HT-29 (cell line): ENCODE data around the gene CYTH3. TPM values are rescaled to one million over a fixed set of nuclear protein-coding genes. Genes with fewer than 3 reads are reported as not detected.
"Not testable (repeated sequence)": the region's sequence is repeated elsewhere in the genome, so short reads cannot be mapped to it uniquely, and the experiment has no call there.

ENCODE experiments used
- DNase-seq: peaks from one replicate; pipeline ENCODE4 v3.0.0-alpha.2; 2015; ENCODE audit warnings: low spot score
- total RNA-seq: library from RNA; depleted of rRNA; stranded (reverse); fragments of >200 nt; shearing (Covaris generic); gene quantifications from 2 replicates; pipeline ENCODE4 v1.2.3, GENCODE V29; 2014; rRNA removed

Gene CYTH3, protein sequence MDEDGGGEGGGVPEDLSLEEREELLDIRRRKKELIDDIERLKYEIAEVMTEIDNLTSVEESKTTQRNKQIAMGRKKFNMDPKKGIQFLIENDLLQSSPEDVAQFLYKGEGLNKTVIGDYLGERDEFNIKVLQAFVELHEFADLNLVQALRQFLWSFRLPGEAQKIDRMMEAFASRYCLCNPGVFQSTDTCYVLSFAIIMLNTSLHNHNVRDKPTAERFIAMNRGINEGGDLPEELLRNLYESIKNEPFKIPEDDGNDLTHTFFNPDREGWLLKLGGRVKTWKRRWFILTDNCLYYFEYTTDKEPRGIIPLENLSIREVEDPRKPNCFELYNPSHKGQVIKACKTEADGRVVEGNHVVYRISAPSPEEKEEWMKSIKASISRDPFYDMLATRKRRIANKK
- total RNA-seq: 2.9 and 3.1 TPM in 2 replicates

DNA sequence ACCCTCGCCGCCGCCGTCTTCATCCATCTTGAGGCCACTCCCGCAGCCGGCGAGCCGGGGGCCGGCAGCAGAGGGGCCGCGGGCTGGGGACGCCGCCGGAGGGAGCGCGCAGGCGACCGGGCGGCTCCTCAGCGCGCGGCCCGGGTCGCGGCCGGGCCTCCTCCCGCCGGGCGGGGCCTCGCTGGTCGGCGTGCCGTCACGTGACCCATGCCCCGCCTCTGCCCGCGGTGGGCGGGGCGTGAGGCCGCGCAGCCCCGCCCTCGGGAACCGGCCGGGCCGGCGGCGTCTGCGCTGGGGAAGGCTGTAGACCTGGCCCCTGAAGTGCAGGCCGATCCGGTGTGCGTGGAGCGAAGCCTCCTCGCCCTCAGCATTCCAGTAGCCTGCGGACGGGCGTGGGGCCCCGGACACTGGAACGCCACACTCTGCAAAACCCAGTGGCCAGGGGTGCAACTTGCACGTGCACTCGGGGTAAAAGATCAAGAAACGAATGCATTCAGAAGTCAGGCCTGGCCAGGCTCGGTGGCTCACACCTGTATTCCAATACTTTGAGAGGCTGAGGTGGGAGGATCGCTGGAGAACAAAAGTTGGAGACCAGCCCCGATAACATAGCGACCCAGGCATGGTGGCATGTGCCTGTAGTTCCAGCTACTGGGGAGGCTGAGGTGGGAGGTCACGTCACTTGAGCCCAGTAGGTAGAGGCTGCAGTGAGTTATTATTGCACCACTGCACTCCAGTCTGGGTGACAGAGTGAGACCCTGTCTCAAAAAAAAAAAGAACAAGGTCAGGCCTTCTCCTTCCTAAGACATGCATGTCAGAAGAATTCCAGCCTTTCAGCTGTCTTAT, at the start of gene CYTH3:
Gene CYTH3 (minus strand): TSS at position 144 of the 843 bp plus-strand sequence. CDS start 117 bp downstream, at position 27.
- peak; percentile 85 for DNase-seq

DNA sequence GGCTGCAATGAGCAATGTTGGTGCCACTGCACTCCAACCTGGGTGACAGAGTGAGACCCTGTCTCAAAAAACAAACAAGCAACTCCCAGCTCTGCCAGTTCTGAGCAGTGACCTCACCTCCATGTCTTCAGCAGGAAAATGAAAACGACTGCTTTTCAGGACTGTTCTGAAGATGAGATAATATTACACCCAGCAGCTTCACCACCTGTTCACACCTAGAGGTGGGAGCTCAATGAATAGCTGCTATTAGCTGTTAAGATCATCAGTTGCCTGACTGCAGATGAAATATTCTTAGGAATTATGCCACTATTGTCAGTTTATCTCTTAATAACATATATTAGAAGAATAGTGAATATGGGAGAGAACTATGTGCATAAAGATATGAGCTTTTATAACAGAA, 48.4 kb upstream of the CYTH3 start:
- no peak for DNase-seq

DNA sequence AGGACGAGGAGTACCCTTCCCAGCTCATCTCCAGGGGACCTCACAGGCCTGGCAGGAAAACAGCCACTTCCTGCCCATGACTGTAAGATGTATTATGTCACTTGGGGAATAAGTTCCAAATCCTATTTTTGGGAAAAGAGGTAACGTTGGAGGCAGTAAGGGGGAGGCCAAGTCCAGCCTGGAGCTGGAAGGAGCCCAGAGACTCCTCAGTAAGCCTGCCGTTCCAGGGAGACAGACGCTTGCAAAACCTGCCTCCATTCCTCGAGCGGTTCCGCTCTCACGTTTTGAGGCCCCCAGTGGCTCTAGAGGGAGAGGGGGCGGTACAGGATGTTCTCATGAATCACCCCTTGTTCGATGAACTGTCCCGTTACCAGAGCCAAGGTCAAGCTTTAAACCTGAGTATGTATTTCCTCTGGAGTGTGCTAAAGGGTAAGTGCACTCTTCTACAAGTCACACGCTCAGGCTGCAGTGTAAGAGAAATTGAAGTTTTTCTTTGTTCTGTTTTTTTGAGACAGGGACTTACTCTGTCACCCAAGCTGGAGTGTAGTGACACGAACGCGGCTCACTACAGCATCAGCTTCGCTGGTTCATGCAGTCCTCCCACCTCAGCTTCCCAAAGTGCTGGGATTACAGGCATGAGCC, 45.5 kb upstream of the CYTH3 start:
- no peak for DNase-seq

DNA sequence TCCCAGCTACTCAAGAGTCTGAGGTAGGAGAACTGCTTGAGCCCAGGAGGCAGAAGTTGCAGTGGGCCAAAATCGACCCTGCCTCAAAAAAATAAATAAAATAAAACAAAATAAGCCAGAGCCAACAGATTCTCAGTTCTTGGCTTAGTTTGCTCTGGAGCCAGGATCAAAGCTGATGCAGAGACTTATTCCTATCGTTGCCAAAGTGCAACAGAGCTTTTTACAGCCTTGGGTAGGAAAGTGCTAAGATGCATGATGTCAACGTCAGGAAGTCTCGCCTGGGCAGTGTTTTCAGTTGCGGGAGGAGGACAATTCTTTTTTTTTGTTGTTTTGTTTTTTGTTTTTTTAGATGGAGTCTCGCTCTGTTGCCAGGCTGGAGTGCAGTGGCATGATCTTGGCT, 43.8 kb upstream of the CYTH3 start:
- no peak for DNase-seq

DNA sequence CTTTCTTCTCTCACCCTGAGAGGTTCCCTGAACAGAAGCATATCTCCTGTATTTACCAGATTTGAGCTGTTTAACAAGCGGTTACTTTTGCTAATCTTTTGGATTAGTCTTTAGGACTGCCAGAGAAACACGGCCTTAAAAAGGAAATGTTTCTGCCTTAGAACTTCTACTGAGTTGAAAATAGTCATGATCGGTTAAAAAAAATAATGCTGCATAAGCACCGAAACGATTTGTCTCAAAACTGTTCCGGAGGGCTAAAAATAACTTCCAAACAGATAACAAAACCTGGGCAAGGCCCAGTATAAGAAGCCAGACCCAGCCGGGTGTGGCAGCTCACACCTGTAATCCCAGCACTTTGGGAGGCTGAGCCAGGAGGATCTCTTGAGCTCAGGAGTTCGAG, 43.3 kb upstream of the CYTH3 start:
- DNase-seq: no peak

DNA sequence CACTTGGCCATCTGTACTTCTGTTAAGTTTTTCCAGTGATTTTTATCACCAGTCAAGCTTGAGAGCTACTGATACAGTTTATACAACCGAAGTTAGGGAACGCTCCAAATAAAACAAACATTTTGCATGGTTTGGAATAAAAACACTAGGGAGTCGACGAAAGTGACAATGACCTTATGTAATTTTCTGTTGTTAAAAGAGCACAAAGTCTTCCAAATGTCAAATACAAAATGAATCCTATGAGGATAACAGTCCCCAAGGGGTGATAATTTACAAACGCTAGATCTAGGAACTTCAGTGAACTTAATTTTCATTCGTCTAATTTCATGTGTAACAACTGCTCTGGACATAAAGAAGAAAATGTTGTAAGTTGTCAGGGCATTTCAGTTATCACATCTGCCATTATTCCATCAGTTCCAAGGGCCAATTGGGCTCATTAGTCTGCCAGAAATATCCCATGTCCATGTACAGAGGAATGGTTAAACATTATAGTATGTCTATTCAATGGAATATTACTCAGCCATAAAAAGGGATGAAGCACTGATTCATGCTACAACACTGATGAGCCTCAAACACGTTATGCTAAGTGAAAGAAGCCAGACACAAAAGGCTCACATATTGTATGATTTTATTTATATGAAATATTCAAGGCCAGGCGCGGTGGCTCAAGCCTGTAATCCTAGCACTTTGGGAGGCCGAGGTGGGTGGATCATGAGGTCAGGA, 38.0 kb upstream of the CYTH3 start:
- no peak for DNase-seq

DNA sequence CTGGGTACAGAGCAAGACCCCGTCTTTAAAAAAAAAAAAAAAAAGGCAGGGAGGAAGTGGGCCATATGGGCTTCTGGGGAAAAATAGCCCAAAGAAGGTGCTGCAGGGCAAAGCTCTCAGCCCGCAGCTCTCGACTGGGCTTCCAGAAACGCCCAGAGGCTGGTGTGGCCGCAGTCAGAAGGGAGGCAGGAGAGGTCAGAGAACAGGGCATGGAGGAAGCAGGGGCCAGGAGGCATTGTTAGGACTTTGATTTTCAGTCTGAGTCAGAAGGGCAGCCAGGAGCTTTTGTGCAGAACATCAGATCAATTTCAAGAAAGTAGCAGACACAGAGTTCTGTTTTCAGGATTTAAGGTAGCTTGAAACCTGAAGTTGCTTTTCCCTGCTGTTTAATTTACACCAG, 35.3 kb upstream of the CYTH3 start:
- DNase-seq: no peak

DNA sequence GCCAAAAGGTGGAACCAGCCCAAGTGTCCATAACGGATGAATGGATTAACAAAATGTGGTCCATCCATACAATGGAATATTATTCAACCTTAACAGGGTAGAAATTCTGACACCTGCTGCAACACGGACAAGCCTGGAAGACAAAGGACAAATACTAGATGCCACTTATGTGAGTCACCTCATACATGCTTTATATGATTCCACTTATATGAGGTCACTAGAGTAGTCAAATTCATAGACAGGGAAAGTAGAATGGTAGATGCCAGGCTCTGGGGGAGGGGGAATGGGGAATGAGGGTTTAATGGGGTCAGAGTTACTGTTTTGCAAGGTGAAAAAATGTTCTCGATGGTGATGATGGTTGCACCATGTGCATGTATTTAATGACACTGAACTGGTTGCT, 34.0 kb upstream of the CYTH3 start:
- peak; percentile 45 for DNase-seq

DNA sequence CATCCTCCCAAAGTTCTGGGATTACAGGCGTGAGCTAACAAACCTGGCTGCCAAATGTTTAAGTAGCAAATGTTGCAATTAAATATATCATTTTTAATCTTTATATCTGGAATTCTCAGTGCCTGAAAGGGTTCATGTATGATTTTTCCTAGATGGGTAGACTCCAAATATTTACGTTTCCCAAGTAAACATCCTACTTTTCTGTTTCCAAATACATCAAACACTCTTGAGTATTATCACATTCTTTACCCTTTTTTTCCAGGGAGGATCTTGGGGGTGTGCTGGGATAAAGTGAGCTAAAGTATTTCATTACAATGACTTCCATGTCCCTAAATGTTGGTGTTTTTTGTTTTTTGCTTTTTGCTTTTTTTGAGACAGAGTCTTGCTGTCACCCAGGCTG, 32.9 kb upstream of the CYTH3 start:
- no peak for DNase-seq

DNA sequence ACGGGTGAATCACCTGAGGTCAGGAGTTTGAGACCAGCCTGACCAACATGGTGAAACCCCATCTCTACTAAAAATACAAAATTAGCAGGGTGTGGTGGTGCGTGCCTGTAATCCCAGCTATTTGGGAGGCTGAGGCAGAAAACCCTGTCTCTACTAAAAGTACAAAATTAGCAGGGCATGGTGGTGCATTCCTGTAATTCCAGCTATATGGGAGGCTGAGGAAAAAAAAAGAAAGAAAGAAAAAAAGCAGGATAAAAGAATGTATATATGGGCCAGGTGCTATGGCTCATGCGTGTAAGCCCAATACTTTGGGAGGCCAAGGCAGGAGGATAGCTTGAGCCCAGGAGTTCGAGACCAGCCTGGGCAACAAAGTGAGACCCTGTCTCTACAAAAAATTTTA, 29.0 kb upstream of the CYTH3 start:
- DNase-seq: not testable (repeated sequence)

DNA sequence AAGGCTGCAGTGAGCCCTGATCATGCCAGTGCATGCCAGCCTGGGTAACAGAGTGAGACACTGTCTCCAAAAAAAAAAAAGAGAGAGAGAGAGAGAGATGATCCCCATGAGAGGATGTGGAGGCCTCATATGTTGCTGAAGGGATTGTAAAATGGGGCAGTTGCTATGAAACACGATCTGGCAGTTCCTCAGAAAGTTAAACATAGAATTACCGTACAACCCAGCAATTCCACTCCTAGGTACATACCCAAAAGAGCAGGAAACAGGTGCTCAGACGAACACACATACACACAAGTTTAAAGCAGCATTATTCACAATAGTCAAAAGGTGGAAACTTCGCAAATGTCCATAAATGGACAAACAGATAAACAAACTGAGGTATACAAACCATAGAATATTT, 27.4 kb upstream of the CYTH3 start:
- DNase-seq: no peak

DNA sequence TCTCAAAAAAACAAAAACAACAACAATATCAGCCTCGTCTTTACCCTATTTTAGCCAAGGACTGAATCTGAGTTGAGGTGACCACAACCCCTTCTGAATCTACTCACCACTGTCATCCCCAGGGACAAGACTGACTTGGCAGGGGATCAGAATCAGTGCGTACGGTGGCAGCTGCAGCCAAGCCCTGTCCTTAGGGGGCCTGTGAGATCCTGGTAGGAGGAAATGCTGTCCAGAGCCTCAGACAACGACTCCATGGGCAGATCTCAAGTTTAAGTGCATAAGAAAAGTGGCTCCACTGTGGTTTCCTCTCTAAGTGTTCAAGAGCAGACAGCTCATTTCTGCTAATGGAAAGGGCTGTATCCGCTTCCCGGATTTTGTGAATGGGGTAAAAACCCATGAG, 22.4 kb upstream of the CYTH3 start:
- DNase-seq: no peak

DNA sequence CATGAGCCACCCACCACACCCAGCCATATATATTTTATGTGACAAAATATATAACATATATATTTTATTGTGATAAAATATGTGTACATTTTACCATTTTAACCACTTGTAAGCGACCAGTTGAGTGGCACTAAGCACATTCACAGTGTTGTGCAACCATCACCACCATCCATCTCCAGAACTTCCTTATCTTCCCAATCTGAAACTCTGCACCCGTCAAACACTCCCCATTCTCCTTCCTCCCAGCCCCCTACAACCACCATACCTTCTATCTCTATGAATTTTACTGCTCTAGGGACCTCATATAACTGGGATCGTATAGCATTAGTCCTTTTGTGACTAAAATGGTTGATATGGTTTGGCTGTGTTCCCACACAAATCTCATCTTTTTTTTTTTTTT, 20.8 kb upstream of the CYTH3 start:
- no peak for DNase-seq

DNA sequence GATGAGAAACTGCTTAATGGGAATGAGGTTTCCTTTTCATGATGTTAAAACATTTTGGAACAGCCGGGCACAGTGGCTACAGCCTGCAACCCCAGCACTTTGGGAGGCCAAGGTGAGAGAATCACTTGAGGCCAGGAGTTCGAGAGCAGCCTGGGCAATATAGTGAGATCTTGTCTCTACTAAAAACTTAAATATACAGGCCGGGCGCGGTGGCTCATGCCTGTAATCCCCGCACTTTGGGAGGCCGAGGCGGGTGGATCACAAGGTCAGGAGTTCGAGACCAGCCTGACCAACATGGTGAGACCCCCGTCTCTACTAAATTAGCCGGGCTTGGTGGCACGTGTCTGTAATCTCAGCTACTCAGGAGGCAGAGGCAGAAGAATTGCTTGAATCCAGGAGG, 19.5 kb upstream of the CYTH3 start:
- not testable (repeated sequence) for DNase-seq

DNA sequence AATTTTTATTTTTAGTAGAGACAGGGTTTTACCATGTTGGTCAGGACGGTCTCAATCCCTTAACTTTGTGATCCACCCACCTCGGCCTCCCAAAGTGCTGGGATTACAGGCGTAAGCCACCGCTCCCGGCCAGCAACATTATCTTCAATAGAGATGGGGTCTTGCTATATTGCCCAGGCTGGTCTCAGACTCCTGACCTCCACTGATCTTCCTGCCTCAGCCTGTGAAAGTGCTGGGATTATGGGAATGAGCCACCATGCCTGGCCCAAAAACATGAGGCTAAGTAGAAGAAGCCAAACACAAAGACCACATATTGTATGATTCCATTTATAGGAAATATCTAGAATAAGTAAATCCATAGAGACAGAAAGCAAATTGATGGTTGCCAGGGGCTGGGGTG, 19.1 kb upstream of the CYTH3 start:
- DNase-seq: no peak

DNA sequence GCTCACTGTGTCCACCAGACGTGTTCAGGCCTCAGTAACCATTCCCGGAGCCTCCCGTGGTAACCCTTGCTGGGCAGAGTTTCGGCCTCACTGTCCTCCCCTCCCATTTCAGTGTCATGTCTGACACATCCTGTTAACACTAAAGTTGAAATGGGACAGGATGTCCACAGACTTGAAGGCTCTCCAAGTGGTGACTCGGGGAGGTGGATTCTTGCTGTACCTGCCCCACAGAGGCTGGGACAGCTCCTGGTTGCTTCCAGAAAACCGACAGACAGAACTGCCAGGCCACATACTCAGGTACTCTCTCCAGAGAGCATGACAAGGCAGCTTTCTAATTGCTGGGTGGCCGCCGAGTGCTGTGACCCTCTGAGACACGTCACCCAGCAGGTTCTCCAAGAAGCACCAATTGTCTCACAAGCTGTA, 17.9 kb upstream of the CYTH3 start:
- DNase-seq: no peak

DNA sequence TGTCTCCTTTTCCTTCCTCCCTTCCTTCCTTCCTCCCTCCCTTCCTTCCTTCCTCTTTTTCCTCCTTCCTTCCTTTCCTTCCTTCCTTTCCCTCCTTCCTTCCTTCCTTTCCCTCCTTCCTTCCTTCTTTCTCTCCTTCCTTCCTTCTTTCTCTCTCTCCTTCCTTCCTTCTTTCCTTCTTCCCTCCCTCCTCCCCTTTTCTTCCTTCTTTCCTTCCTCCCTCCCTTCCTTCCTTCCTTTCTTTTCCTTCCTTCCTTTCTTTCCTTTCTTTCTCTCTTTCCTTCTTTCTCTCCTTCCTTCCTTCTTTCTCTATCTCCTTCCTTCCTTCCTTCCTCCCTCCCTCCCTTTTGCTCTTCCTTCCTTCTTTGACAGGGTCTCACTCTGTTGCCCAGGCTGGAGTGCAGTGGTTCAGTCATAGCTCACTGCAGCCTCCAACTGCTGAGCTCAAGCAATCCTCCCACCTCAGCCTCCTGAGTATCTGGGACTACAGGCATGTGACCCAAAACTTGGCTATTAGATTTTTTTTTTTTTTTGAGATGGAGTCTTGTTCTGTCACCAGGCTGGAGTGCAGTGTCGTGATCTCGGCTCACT, 15.9 kb upstream of the CYTH3 start:
- DNase-seq: no peak

DNA sequence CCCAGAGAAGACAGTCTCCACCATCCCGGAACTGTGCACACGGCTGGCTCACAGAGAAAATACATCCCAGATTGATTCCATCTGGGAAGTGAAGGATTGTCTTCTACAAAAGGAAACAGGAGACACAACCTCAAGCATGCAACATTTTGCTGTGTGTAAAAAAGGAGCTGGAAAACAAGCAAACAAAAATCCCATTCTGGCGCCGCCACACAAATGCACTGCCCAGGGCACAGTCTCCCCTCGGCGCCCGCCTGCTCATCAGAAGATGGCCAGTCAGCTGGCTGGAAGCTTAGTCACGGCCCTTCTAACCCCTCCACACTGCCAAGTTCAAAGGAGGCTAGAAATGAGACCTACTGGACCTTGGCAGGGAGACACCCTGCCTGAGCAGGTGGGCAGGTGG, 14.1 kb upstream of the CYTH3 start:
- no peak for DNase-seq

DNA sequence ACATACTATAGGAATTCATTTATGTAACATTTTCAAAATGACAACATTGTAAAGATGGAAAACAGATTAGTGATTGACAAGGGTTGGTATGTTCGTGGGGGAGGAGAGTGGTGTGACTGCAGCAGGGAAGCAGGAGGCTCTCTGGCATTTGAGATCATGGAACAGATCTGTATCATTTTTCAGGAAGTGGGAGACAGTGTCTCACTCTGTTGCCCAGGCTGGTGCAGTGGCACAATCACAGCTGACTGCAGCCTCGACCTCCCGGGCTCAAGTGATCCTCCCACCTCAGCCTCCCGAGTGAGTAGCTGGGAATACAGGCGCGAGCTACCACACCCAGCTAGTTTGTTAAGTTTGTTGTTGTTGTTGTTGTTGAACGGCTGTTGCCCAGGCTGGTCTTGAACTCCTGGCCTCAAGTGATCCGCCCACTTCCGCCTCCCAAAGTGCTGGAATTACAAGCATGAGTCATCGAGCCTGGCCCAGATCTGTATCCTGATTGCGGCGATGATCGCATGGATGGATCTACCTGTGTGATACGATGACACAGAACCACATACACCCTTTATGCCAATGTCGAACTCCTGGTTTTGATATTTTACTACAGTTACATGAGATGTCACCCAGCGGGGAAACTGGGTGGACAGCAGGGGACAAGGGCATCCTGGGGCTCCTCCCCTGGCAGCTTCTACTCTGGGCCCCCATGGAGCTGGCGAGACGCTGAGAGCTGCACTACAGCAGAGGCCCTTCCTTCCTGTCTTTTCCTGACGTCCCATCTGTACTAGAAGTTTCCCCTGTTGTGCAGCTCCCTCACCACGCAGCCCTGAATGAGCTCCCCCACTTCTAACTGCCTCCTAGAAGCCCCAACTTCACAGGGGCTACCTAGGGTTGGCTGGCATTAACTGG, 12.3 kb upstream of the CYTH3 start:
- peak; percentile 58 for DNase-seq

DNA sequence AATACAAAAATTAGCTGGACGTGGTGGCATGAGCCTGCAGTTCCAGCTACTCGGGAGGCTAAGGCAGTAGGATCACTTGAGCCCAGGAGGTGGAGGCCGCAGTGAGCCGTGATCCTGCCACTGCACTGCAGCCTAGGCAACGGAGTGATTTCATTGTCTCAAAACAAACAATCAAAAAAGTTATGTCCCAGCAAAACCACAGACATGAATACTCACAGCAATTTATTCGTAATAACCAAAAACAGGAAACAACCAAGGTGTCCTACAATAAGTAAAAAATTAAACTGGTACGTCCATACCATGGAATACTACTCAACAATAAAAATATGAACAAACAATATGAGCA, 11.6 kb upstream of the CYTH3 start:
- no peak for DNase-seq
